NCI-H446 (cell line): ENCODE data around the gene ZNF883.

Experiments
- DNase-seq, 2 experiments: peaks; one replicate each; lab custom pipeline; 2025; lab: John Stamatoyannopoulos, UW

The ZNF883 gene

DNA sequence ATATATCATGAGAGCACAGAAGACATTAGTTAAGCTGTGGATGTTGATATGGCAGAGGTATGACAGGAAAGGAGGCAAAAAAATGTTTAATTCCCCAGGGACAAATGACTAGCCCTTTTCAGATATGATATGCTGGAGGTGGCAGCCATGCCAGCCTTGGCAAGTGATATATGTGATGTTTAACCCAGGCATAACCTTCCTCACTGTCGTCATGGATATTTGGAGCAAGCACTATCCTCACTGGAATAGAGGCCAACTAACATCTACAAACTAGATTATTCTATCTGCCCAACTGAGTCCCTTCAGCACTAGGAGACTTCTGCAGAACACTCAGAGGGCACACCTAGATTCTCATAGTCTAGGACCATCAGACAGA, 94.0 kb downstream of the ZNF883 start:
- DNase-seq, result no peak

DNA sequence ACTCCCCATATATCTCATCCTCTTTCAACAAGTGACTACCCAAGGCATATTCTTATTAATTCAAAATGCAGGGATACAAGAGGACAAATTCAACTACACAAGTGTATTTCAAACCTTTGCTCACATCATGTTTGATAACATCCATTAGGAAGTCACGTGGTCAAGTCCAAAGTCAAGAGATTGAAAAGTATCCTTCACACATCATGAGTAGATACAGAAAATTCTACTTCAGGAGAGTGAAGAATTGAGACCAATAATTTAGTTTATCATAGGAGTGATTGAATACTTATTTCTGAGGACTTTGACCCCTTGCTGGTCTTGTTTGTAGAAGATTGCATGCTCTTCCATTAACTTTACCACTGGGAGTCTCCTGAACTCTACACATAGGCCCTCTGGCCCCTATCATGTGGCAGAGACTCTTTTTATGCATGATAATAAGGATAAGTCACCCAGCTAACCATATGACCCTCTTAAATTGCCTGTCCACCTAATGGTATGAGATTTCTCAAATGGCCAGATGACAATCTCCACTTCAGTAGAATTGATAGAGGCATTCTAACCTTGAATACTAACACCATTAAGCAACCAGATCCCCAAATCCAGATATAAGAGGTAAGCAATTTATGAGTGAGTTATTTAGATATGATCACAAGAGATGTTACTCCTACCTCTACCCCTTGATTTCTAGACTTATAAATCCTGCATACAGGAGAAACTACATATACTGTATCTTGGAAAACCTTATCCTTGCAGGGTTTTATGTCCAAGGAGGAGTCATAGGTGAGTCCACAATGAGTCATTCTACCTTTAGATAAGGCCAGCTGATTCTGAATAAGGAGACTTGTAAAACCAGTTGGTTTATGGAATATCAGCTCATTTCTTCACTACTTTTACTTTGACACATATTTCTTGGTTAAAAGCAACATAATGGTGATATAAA, 94.7 kb downstream of the ZNF883 start:
- DNase-seq, result no peak

DNA sequence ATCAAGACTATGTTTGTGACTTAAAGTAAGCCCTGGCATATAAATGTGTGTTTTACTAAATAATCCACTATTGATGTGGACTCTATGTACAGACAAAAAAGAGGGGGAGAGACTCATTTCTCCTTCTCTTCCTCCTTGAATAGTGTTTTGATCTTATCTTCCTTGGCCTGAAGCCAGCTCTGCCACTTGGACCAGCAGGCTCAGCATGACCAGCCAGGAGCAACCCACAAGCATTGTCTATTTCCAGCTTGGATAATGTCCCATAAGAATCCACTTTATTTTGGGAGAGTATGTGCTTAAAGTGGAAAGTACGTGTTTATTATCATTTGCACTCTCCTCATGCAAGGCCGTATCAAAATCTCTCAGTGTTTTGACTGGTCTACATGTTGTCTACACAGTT, 97.5 kb downstream of the ZNF883 start:
- DNase-seq, result no peak

GRCh38 chr9:112913326-112913725, 98.7 kb downstream of the ZNF883 start:
- no peak for DNase-seq

DNA sequence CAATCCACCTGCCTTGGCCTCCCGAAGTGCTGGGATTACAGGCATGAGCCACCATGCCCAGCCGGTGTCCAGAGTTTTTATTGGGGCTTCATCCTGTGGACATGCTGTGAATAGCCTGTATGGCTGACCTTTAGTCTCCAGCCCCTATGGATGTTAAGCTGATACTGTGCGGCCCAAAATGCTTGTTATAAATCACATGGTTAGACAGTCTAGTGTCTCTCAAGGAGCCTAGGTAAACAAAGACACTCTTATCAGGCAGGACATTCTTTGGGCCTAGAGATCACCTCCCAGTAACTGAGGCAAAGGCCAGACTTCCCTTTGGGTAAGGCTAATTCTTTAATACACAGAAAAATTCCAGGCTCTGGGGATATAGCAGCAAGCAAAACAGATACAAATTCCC, 99.4 kb downstream of the ZNF883 start:
- DNase-seq, result no peak

- no peak for DNase-seq
These were observed 100.3 kb downstream of the ZNF883 start for GRCh38 chr9:112911736-112912135.
